Body of pancreas (tissue), 4 donors: ENCODE results near the gene NXPH4.

Experiments
- CTCF ChIP-seq, 7 experiments: fragments of 450-650 bp in 4 of 7; fragments of 200-600 bp in 3 of 7; sonication (generic) in 3 of 7; IDR thresholded peaks; one replicate each; pipeline ENCODE4 v1.5.1; 2016 to 2019; ENCODE audit warnings: antibody characterized with exemption in 7 of 7
- POLR2A ChIP-seq, 3 donors: fragments of 450-650 bp; IDR thresholded peaks; one replicate each; pipeline ENCODE4 v1.6.1; 2016; ENCODE audit warnings: antibody characterized with exemption in 3 of 3, mild to moderate bottlenecking in 2 of 3

- no peak for TF ChIP-seq POLR2A (IDR thresholded peaks at IDR 0.05)
- TF ChIP-seq CTCF (IDR thresholded peaks at IDR 0.05): no peak
These were observed 3.6 kb downstream of the NXPH4 start for GRCh38 chr12:57219993-57220754.
